ENCODE measurements around the gene DAGLA.
A peak's percentile ranks its signal among the peaks of the same experiment; 100 is the strongest.

The DAGLA gene

DNA sequence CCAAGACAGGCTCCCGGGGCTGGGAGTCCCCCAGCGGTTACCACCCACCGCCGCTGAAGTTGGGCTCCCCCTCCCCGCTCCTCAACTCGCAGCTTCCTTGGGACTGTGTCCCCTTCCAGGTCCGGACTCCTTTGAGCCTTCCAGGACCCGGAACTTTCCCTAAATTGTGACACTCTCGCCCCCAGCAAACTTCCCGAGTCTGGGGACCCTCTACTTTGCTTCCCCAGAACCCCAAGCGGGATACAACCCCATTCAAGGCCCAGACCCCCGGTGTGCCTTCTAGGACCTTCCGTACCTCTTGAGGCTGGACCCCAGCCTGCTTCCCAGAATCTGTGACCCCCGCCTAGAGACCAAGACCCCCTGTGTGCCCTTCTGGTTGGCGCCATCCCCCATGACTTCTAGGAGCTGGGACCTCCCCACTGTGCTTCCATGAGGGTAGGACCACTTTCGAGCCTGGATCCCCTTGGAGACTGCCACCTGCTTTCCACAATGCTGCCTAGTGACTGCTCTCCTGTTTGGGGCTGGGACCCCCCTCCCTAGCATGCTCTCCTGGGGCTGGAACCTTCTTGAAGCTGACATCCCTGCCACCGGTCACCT is 72.8 kb downstream of the DAGLA start:
- no peak overlapping the region for H4K8ac ChIP-seq (ENCODE audit: low read depth, low read length)
- no peaks in the 10 kb centered on the region for H3K9me3 ChIP-seq (replicated peaks in 1 of 2; ENCODE audit: control insufficient read depth in 2 of 2, insufficient read depth in 1 of 2, low read depth in 1 of 2, low read length in 2 of 2)
- peaks cover 0 to 22% (median 0%) of the 10 kb centered on the region in 3 experiments for H3K27me3 ChIP-seq (ENCODE audit: control insufficient read depth in 3 of 3, insufficient read depth in 3 of 3, low read depth in 1 of 3, low read length in 3 of 3)
- H3K4ac ChIP-seq (ENCODE audit: low read length) = no peak overlapping the region
- peak overlapping the region; percentile 83 for H3K4me2 ChIP-seq (ENCODE audit: insufficient read depth, low read length, poor library complexity, severe bottlenecking)
- no peaks in the 10 kb centered on the region for H3K79me1 ChIP-seq (ENCODE audit: low read depth, low read length)
- peak overlapping the region; percentile 32 for H3K14ac ChIP-seq (ENCODE audit: low read length)
- peak overlapping the region; percentile 69 for H2BK12ac ChIP-seq (ENCODE audit: low read length)
- WGBS, 2 donors (ENCODE audit: extremely low coverage in 2 of 2, insufficient read length in 2 of 2, insufficient replicate concordance in 1 of 2) = no CpG with 5 or more reads among the region's 17 CpGs
- DNase-seq (ENCODE audit: low spot score) = no peak
- peak overlapping the region; percentile 95 for H2AK5ac ChIP-seq (ENCODE audit: low read depth, low read length)
- H3K4me1 ChIP-seq (ENCODE audit: control insufficient read depth in 2 of 2, insufficient read depth in 1 of 2, low read depth in 1 of 2, low read length in 2 of 2) = peaks cover 24 to 48% of the 10 kb centered on the region in 2 donors
- H2AFZ ChIP-seq (ENCODE audit: low read length) = peak overlapping the region; percentile 90
- peak overlapping the region; percentile 49 for H2BK5ac ChIP-seq (ENCODE audit: low read length)
- H3K23ac ChIP-seq (ENCODE audit: low read depth, low read length, poor library complexity) = peak overlapping the region; percentile 17
- peak overlapping the region; percentile 72 for H3K9ac ChIP-seq (ENCODE audit: low read depth, low read length, poor library complexity)
- no peak overlapping the region for H4K91ac ChIP-seq (ENCODE audit: low read depth, low read length, poor library complexity)
- H2BK15ac ChIP-seq (ENCODE audit: low read length) = peak overlapping the region; percentile 86
- H3K18ac ChIP-seq (ENCODE audit: low read length) = peak overlapping the region; percentile 95
- H3K27ac ChIP-seq (replicated peaks; ENCODE audit: low read length) = no peak overlapping the region
- H3K4me3 ChIP-seq (ENCODE audit: low read length in 2 of 2) = peak overlapping the region; percentile 55 to 84
- H3K36me3 ChIP-seq (replicated peaks in 1 of 2; ENCODE audit: control insufficient read depth in 2 of 2, insufficient read depth in 2 of 2, low read length in 2 of 2) = no peaks in the 10 kb centered on the region
- H2BK120ac ChIP-seq (ENCODE audit: low read depth, low read length) = peak overlapping the region; percentile 37

- Histone ChIP-seq H2AFZ (ENCODE audit: low read length) (no peak overlapping the region), H3K4me1 (ENCODE audit: control insufficient read depth in 2 of 2, insufficient read depth in 1 of 2, low read depth in 1 of 2, low read length in 2 of 2) (peaks cover 23 to 42% of the 10 kb centered on the region in 2 donors), H4K91ac (ENCODE audit: low read depth, low read length, poor library complexity) (no peak overlapping the region), H3K27ac (replicated peaks; ENCODE audit: low read length) (no peak overlapping the region), H2BK12ac (ENCODE audit: low read length) (peak overlapping the region; percentile 51), H4K8ac (ENCODE audit: low read depth, low read length) (no peak overlapping the region), H2AK5ac (ENCODE audit: low read depth, low read length) (peak overlapping the region; percentile 98), H3K27me3 (ENCODE audit: control insufficient read depth in 3 of 3, insufficient read depth in 3 of 3, low read depth in 1 of 3, low read length in 3 of 3) (peaks cover 0 to 22% (median 0%) of the 10 kb centered on the region in 3 experiments), H3K4me2 (ENCODE audit: insufficient read depth, low read length, poor library complexity, severe bottlenecking) (no peak overlapping the region), H3K36me3 (replicated peaks in 1 of 2; ENCODE audit: control insufficient read depth in 2 of 2, insufficient read depth in 2 of 2, low read length in 2 of 2) (no peaks in the 10 kb centered on the region), H3K14ac (ENCODE audit: low read length) (peak overlapping the region; percentile 32), H2BK120ac (ENCODE audit: low read depth, low read length) (no peak overlapping the region), H3K18ac (ENCODE audit: low read length) (peak overlapping the region; percentile 11), H3K4ac (ENCODE audit: low read length) (no peak overlapping the region), H2BK5ac (ENCODE audit: low read length) (no peak overlapping the region), H3K23ac (ENCODE audit: low read depth, low read length, poor library complexity) (no peak overlapping the region), H3K79me1 (ENCODE audit: low read depth, low read length) (peaks cover 3% of the 10 kb centered on the region), H3K4me3 (ENCODE audit: low read length in 2 of 2) (peak overlapping the region in 1 of 2 donors; percentile 55), H3K9ac (ENCODE audit: low read depth, low read length, poor library complexity) (no peak overlapping the region), H3K9me3 (replicated peaks in 1 of 2; ENCODE audit: control insufficient read depth in 2 of 2, insufficient read depth in 1 of 2, low read depth in 1 of 2, low read length in 2 of 2) (no peaks in the 10 kb centered on the region), H2BK15ac (ENCODE audit: low read length) (peak overlapping the region; percentile 97)
- WGBS, 2 donors (ENCODE audit: extremely low coverage in 2 of 2, insufficient read length in 2 of 2, insufficient replicate concordance in 1 of 2) = no CpG with 5 or more reads among the region's 5 CpGs
- DNase-seq (ENCODE audit: low spot score) = no peak
Measured at GRCh38 chr11:61753672-61754071, 73.5 kb downstream of the DAGLA start.

GRCh38 chr11:61754534-61755482 is 74.6 kb downstream of the DAGLA start:
- no CpG with 5 or more reads among the region's 31 CpGs for WGBS, 2 donors (ENCODE audit: extremely low coverage in 2 of 2, insufficient read length in 2 of 2, insufficient replicate concordance in 1 of 2)
- Histone ChIP-seq H3K27me3 (ENCODE audit: control insufficient read depth in 3 of 3, insufficient read depth in 3 of 3, low read depth in 1 of 3, low read length in 3 of 3) (peaks cover 0 to 22% (median 0%) of the 10 kb centered on the region in 3 experiments), H3K4me3 (ENCODE audit: low read length in 2 of 2) (no peak overlapping the region)

GRCh38 chr11:61756147-61756451 is 75.9 kb downstream of the DAGLA start:
- Histone ChIP-seq H3K4ac (ENCODE audit: low read length) (no peak overlapping the region), H3K18ac (ENCODE audit: low read length) (peak overlapping the region; percentile 44), H2BK15ac (ENCODE audit: low read length) (peak overlapping the region; percentile 26), H4K8ac (ENCODE audit: low read depth, low read length) (no peak overlapping the region), H3K14ac (ENCODE audit: low read length) (peak overlapping the region; percentile 38), H2BK12ac (ENCODE audit: low read length) (peak overlapping the region; percentile 73), H4K91ac (ENCODE audit: low read depth, low read length, poor library complexity) (no peak overlapping the region), H3K9ac (ENCODE audit: low read depth, low read length, poor library complexity) (no peak overlapping the region), H3K9me3 (replicated peaks in 1 of 2; ENCODE audit: control insufficient read depth in 2 of 2, insufficient read depth in 1 of 2, low read depth in 1 of 2, low read length in 2 of 2) (peaks cover 0 to 2% of the 10 kb centered on the region in 2 donors), H3K4me2 (ENCODE audit: insufficient read depth, low read length, poor library complexity, severe bottlenecking) (no peak overlapping the region), H3K4me1 (ENCODE audit: control insufficient read depth in 2 of 2, insufficient read depth in 1 of 2, low read depth in 1 of 2, low read length in 2 of 2) (peaks cover 11 to 27% of the 10 kb centered on the region in 2 donors), H2AK5ac (ENCODE audit: low read depth, low read length) (peak overlapping the region; percentile 98), H3K4me3 (ENCODE audit: low read length in 2 of 2) (no peak overlapping the region), H3K36me3 (replicated peaks in 1 of 2; ENCODE audit: control insufficient read depth in 2 of 2, insufficient read depth in 2 of 2, low read length in 2 of 2) (no peaks in the 10 kb centered on the region), H3K23ac (ENCODE audit: low read depth, low read length, poor library complexity) (peak overlapping the region; percentile 65), H2AFZ (ENCODE audit: low read length) (no peak overlapping the region), H3K27ac (replicated peaks; ENCODE audit: low read length) (no peak overlapping the region), H2BK120ac (ENCODE audit: low read depth, low read length) (no peak overlapping the region), H3K27me3 (ENCODE audit: control insufficient read depth in 3 of 3, insufficient read depth in 3 of 3, low read depth in 1 of 3, low read length in 3 of 3) (peaks cover 0 to 22% (median 0%) of the 10 kb centered on the region in 3 experiments), H2BK5ac (ENCODE audit: low read length) (no peak overlapping the region), H3K79me1 (ENCODE audit: low read depth, low read length) (peaks cover 5% of the 10 kb centered on the region)
- WGBS, 2 donors (ENCODE audit: extremely low coverage in 2 of 2, insufficient read length in 2 of 2, insufficient replicate concordance in 1 of 2) = no CpG with 5 or more reads among the region's 4 CpGs
- no peak for DNase-seq (ENCODE audit: low spot score)

More at GRCh38 chr11:61754534-61755482, 74.6 kb downstream of the DAGLA start:
- Histone ChIP-seq H2BK12ac (ENCODE audit: low read length) (peak overlapping the region; percentile 58), H3K4me1 (ENCODE audit: control insufficient read depth in 2 of 2, insufficient read depth in 1 of 2, low read depth in 1 of 2, low read length in 2 of 2) (peaks cover 16 to 33% of the 10 kb centered on the region in 2 donors), H2BK15ac (ENCODE audit: low read length) (peak overlapping the region; percentile 97), H3K18ac (ENCODE audit: low read length) (peak overlapping the region; percentile 88), H2BK120ac (ENCODE audit: low read depth, low read length) (no peak overlapping the region), H3K27ac (replicated peaks; ENCODE audit: low read length) (no peak overlapping the region), H3K23ac (ENCODE audit: low read depth, low read length, poor library complexity) (peak overlapping the region; percentile 87), H2BK5ac (ENCODE audit: low read length) (no peak overlapping the region), H4K8ac (ENCODE audit: low read depth, low read length) (no peak overlapping the region), H3K4ac (ENCODE audit: low read length) (no peak overlapping the region), H3K14ac (ENCODE audit: low read length) (no peak overlapping the region), H2AK5ac (ENCODE audit: low read depth, low read length) (peak overlapping the region; percentile 98), H3K36me3 (replicated peaks in 1 of 2; ENCODE audit: control insufficient read depth in 2 of 2, insufficient read depth in 2 of 2, low read length in 2 of 2) (no peaks in the 10 kb centered on the region), H3K4me2 (ENCODE audit: insufficient read depth, low read length, poor library complexity, severe bottlenecking) (no peak overlapping the region), H3K79me1 (ENCODE audit: low read depth, low read length) (peaks cover 5% of the 10 kb centered on the region), H2AFZ (ENCODE audit: low read length) (no peak overlapping the region), H3K9me3 (replicated peaks in 1 of 2; ENCODE audit: control insufficient read depth in 2 of 2, insufficient read depth in 1 of 2, low read depth in 1 of 2, low read length in 2 of 2) (peaks cover 0 to 2% of the 10 kb centered on the region in 2 donors), H3K9ac (ENCODE audit: low read depth, low read length, poor library complexity) (peak overlapping the region; percentile 50), H4K91ac (ENCODE audit: low read depth, low read length, poor library complexity) (no peak overlapping the region)
- DNase-seq (ENCODE audit: low spot score) = no peak

Measured in neuronal stem cell (in vitro differentiated cells).